ENCODE measurements around the gene LSMEM2. TPM values are rescaled to one million over a fixed set of nuclear protein-coding genes. Genes with fewer than 3 reads are reported as not detected.
A peak's percentile ranks its signal among the peaks of the same experiment; 100 is the strongest.

LSMEM2 gene
- total RNA-seq, 1 experiment from 2014 or later = 0.57 TPM

GRCh38 chr3:50275996-50276761 is 2.7 kb upstream of the LSMEM2 start (continued):
- TF ChIP-seq ZMAT4 (CRISPR knock-in tag; IDR thresholded peaks at IDR 0.05) (no peak), MYBL2 (CRISPR knock-in tag; IDR thresholded peaks at IDR 0.05) (no peak), E2F5 (CRISPR knock-in tag; IDR thresholded peaks at IDR 0.05) (peak; percentile 28; the same call in 1 of the 2 replicates), GABPB1 (CRISPR knock-in tag; IDR thresholded peaks at IDR 0.05) (no peak), ZNF121 (CRISPR knock-in tag; IDR thresholded peaks at IDR 0.05) (no peak), ESRRA (CRISPR knock-in tag; IDR thresholded peaks at IDR 0.05; ENCODE audit: borderline replicate concordance) (no peak), CREM (CRISPR knock-in tag; IDR thresholded peaks at IDR 0.05) (no peak), MXD4 (CRISPR knock-in tag; IDR thresholded peaks at IDR 0.05; ENCODE audit: borderline replicate concordance) (no peak), USF2 (CRISPR knock-in tag; IDR thresholded peaks at IDR 0.05) (no peak), TP53 (CRISPR knock-in tag; IDR thresholded peaks at IDR 0.05) (no peak), FOXP4 (CRISPR knock-in tag; IDR thresholded peaks at IDR 0.05) (peak; percentile 91), EMX1 (CRISPR knock-in tag; IDR thresholded peaks at IDR 0.05) (no peak), ATF6 (CRISPR knock-in tag; IDR thresholded peaks at IDR 0.05) (no peak), GTF2I (CRISPR knock-in tag; conservative IDR thresholded peaks at IDR 0.05) (no peak), OVOL2 (CRISPR knock-in tag; IDR thresholded peaks at IDR 0.05; ENCODE audit: borderline replicate concordance) (no peak), NFATC4 (CRISPR knock-in tag; IDR thresholded peaks at IDR 0.05) (no peak), IRF2 (CRISPR knock-in tag; IDR thresholded peaks at IDR 0.05; ENCODE audit: borderline replicate concordance, low read depth) (no peak), ERG (CRISPR knock-in tag; IDR thresholded peaks at IDR 0.05) (no peak), NFYB (CRISPR knock-in tag; conservative IDR thresholded peaks at IDR 0.05; ENCODE audit: low read depth) (no peak), SMAD4 (CRISPR knock-in tag; IDR thresholded peaks at IDR 0.05) (no peak), ETV6 (CRISPR knock-in tag; IDR thresholded peaks at IDR 0.05) (0 out of 2 replicates have a peak, but pooled peaks have one; percentile 19), ELF4 (CRISPR knock-in tag; IDR thresholded peaks at IDR 0.05; ENCODE audit: low read depth) (no peak)
- TF ChIP-seq, protein P1, sequence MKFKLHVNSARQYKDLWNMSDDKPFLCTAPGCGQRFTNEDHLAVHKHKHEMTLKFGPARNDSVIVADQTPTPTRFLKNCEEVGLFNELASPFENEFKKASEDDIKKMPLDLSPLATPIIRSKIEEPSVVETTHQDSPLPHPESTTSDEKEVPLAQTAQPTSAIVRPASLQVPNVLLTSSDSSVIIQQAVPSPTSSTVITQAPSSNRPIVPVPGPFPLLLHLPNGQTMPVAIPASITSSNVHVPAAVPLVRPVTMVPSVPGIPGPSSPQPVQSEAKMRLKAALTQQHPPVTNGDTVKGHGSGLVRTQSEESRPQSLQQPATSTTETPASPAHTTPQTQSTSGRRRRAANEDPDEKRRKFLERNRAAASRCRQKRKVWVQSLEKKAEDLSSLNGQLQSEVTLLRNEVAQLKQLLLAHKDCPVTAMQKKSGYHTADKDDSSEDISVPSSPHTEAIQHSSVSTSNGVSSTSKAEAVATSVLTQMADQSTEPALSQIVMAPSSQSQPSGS (CRISPR knock-in tag; IDR thresholded peaks at IDR 0.05; ENCODE audit: borderline replicate concordance, low read depth) = no peak
- TF ChIP-seq, protein P2, sequence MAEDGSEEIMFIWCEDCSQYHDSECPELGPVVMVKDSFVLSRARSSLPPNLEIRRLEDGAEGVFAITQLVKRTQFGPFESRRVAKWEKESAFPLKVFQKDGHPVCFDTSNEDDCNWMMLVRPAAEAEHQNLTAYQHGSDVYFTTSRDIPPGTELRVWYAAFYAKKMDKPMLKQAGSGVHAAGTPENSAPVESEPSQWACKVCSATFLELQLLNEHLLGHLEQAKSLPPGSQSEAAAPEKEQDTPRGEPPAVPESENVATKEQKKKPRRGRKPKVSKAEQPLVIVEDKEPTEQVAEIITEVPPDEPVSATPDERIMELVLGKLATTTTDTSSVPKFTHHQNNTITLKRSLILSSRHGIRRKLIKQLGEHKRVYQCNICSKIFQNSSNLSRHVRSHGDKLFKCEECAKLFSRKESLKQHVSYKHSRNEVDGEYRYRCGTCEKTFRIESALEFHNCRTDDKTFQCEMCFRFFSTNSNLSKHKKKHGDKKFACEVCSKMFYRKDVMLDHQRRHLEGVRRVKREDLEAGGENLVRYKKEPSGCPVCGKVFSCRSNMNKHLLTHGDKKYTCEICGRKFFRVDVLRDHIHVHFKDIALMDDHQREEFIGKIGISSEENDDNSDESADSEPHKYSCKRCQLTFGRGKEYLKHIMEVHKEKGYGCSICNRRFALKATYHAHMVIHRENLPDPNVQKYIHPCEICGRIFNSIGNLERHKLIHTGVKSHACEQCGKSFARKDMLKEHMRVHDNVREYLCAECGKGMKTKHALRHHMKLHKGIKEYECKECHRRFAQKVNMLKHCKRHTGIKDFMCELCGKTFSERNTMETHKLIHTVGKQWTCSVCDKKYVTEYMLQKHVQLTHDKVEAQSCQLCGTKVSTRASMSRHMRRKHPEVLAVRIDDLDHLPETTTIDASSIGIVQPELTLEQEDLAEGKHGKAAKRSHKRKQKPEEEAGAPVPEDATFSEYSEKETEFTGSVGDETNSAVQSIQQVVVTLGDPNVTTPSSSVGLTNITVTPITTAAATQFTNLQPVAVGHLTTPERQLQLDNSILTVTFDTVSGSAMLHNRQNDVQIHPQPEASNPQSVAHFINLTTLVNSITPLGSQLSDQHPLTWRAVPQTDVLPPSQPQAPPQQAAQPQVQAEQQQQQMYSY (CRISPR knock-in tag; IDR thresholded peaks at IDR 0.05) = peak; percentile 40
- TF ChIP-seq, protein P3, sequence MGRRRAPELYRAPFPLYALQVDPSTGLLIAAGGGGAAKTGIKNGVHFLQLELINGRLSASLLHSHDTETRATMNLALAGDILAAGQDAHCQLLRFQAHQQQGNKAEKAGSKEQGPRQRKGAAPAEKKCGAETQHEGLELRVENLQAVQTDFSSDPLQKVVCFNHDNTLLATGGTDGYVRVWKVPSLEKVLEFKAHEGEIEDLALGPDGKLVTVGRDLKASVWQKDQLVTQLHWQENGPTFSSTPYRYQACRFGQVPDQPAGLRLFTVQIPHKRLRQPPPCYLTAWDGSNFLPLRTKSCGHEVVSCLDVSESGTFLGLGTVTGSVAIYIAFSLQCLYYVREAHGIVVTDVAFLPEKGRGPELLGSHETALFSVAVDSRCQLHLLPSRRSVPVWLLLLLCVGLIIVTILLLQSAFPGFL (CRISPR knock-in tag; IDR thresholded peaks at IDR 0.05; ENCODE audit: borderline replicate concordance) = no peak

Measured in WTC11 (cell line).